HEK293 (cell line): Measurements from ENCODE around the gene CTIF.

Experiments
- GLIS1 ChIP-seq: fragments of 450-650 bp; formaldehyde crosslinking; IDR thresholded peaks from 2 replicates; pipeline ENCODE4 v1.5.1; 2016; ENCODE audit warnings: missing biosample characterization, missing genetic modification characterization
- YY1 ChIP-seq: fragments of 450-650 bp; formaldehyde crosslinking; IDR thresholded peaks from 2 replicates; pipeline ENCODE4 v1.5.1; 2018; ENCODE audit warnings: missing biosample characterization, missing genetic modification characterization
- ZNF133 ChIP-seq: fragments of 450-650 bp; formaldehyde crosslinking; IDR thresholded peaks from 2 replicates; pipeline ENCODE4 v1.5.1; 2016; ENCODE audit warnings: missing biosample characterization, missing genetic modification characterization
- ZNF302 ChIP-seq: fragments of 450-650 bp; formaldehyde crosslinking; IDR thresholded peaks from 2 replicates; pipeline ENCODE4 v1.5.1; 2016; ENCODE audit warnings: missing biosample characterization, missing genetic modification characterization, low read depth
- ZNF560 ChIP-seq: fragments of 450-650 bp; formaldehyde crosslinking; IDR thresholded peaks from 2 replicates; pipeline ENCODE4 v1.5.1; 2017; ENCODE audit warnings: missing biosample characterization, missing genetic modification characterization, borderline replicate concordance
- ZNF660 ChIP-seq: fragments of 450-650 bp; IDR thresholded peaks from 2 replicates; pipeline ENCODE4 v1.5.1; 2018; ENCODE audit warnings: missing biosample characterization, mild to moderate bottlenecking, missing genetic modification characterization
- ZNF670 ChIP-seq: fragments of 450-650 bp; formaldehyde crosslinking; IDR thresholded peaks from 2 replicates; pipeline ENCODE4 v1.5.1; 2016; ENCODE audit warnings: missing biosample characterization, missing genetic modification characterization, low read depth
- ZNF776 ChIP-seq: fragments of 450-650 bp; formaldehyde crosslinking; IDR thresholded peaks from 2 replicates; pipeline ENCODE4 v1.5.0; 2017; ENCODE audit warnings: missing biosample characterization, missing genetic modification characterization, borderline replicate concordance
- ZNF785 ChIP-seq: fragments of 450-650 bp; formaldehyde crosslinking; IDR thresholded peaks from 2 replicates; pipeline ENCODE4 v1.5.1; 2016; ENCODE audit warnings: missing biosample characterization, missing genetic modification characterization
- TF ChIP-seq, protein P1 (sequence below): fragments of 450-650 bp; formaldehyde crosslinking; IDR thresholded peaks from 2 replicates; pipeline ENCODE4 v1.5.1; 2016; ENCODE audit warnings: missing biosample characterization, missing genetic modification characterization

DNA sequence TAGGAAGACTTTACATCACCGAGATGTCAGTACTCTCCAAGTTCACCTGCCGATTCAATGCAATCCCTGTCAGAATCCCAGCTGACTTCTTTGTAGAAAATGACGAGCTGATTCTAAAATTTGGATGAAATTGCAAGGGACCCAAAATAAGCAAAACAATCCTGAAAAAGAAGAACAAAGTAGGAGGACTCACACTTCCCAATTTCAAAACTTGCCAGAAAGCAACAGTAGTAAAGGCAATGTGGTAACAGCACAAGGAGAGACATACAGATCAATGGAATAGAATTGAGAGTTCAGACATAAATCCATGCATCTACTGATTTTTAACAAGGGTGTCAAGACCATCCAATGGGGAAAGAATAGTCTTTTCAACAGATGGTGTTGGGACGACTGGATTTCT lies 359.7 kb downstream of the CTIF start:
- no peak for TF ChIP-seq ZNF302 (tag by site-specific recombination)
- TF ChIP-seq ZNF560, result no peak
- TF ChIP-seq ZNF785 (tag by site-specific recombination), result no peak
- TF ChIP-seq, protein P1, sequence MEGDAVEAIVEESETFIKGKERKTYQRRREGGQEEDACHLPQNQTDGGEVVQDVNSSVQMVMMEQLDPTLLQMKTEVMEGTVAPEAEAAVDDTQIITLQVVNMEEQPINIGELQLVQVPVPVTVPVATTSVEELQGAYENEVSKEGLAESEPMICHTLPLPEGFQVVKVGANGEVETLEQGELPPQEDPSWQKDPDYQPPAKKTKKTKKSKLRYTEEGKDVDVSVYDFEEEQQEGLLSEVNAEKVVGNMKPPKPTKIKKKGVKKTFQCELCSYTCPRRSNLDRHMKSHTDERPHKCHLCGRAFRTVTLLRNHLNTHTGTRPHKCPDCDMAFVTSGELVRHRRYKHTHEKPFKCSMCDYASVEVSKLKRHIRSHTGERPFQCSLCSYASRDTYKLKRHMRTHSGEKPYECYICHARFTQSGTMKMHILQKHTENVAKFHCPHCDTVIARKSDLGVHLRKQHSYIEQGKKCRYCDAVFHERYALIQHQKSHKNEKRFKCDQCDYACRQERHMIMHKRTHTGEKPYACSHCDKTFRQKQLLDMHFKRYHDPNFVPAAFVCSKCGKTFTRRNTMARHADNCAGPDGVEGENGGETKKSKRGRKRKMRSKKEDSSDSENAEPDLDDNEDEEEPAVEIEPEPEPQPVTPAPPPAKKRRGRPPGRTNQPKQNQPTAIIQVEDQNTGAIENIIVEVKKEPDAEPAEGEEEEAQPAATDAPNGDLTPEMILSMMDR (tag by site-specific recombination), result no peak
- TF ChIP-seq ZNF670 (tag by site-specific recombination), result no peak
- TF ChIP-seq GLIS1 (tag by site-specific recombination), result no peak
- TF ChIP-seq ZNF776, result no peak
- no peak for TF ChIP-seq ZNF133 (tag by site-specific recombination)
- TF ChIP-seq YY1 (tag by site-specific recombination), result no peak
- TF ChIP-seq ZNF660 (tag by site-specific recombination), result no peak
